Stimulated activated CD4-positive, alpha-beta T cell treated with anti-CD3 and anti-CD28 coated beads, Interleukin-1b, Interleukin-23, amount 100 ng/mL, for 4 hours (primary cell): ENCODE data around the gene OSBPL2.

ENCODE experiments used
- DNase-seq, 2 donors: peaks; one replicate each; pipeline ENCODE4 v3.0.0-alpha.2; 2020; ENCODE audit warnings: low read depth in 2 of 2

OSBPL2 gene

DNA sequence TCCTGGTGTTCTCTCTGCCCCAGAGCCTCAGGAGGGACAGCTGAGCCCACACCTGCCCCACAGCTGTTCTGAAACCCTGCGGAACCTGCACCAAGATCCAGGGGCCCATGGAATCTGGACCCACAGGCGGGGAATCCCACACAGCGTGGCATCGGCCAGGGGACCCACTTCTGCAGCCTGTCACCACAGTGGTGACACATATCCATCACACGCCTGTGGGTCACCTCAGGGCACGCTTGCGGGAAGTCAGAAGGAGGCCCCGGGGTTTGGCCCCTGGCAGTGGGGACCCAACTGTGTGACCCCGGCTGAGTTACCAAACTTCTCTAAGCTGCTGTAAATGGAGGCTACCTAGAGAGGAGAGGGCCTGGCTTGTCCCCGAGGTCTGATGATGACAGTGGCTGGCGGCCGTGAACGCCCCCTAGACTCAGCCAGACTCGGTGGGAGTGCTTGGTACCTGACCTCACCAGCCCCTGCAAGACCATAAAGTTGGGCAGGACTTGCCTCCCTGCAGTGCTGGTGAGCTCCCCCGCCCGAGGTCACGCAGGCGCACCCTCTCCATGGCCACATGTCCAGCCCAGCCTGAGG lies 16.0 kb upstream of the OSBPL2 start:
- no peak for DNase-seq

- DNase-seq, result no peak
Measured at GRCh38 chr20:62222972-62223371, 15.3 kb upstream of the OSBPL2 start.

GRCh38 chr20:62223571-62223970 lies 14.8 kb upstream of the OSBPL2 start:
- DNase-seq, result no peak

DNA sequence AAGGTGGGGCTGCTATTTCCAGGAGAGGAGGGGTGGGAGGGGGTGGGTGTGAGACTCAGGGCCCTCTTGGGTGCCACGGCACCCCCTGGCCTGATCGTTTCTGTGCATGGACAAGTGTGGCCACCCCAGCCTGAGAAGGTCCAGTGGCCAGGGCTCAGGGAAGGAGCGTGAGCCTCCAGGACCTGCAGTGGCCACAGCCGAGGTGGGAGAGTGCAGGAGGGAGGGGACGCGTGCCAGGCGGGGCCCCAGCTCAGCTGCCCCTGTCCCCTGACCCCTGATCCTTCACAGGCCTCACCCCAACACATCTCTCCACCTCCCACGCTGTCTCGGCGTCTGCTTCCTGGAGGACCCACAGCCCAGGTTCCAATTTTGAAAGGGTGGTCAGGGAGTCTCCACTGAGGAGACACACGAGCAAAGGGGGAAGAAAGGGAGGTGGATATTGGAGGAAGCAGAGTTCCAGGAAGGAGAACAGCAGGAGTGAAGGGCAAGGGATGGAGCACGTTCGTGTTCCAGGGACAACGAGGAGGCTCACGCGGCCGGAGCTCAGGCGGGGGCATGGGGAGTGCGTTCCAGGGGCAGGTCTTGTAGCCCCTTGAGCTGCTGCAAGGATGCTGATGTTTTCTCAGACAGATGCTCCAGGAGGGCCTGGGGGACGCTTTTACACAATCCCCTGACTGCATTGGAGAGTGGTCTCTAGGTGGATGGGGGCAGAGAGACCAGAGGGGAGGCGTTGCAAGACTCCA lies 14.0 kb upstream of the OSBPL2 start:
- DNase-seq, result no peak

DNA sequence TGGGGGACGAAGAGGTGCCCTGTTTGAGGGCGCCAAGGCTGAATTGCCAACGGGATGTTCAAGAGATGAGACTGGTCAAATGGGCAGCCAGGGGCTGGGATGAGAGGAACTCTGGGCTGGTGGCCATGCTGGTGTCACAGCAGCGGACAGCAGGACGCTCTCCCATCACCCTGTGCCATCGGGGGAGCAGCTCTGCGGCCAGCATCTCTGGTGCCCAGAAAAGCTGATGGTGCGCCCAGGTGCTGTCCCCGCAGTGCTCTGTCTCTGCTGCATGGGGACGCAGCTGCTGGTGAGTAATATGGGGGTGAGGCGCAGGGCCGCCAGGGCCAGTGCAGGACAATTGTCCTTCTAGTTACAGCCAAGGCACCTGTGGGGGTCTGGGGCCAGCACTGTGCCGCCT lies 13.3 kb upstream of the OSBPL2 start:
- no peak for DNase-seq

GRCh38 chr20:62225820-62226635 lies 12.3 kb upstream of the OSBPL2 start:
- DNase-seq, result no peak

- no peak for DNase-seq
Measured at GRCh38 chr20:62226707-62227590, 11.4 kb upstream of the OSBPL2 start.

DNA sequence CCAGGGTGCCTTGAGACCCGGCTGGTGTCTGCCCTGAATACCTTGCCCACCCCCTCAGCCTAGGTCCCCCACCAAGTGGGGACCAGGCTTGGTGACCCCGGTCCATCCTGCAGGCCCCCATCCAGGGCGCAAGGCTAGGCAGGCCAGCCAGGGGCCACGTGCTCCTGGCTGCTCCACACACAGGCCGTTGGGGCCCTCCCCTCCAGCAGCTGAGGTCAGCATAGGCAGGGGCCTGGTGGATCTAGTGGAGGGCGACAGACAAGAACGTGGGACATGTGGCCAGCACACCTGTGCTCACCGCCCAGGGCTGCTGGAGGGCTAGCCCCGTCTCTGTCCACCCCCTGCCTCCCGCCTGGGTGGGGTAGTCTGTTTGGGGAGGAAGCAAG lies 10.7 kb upstream of the OSBPL2 start:
- DNase-seq, result no peak

DNA sequence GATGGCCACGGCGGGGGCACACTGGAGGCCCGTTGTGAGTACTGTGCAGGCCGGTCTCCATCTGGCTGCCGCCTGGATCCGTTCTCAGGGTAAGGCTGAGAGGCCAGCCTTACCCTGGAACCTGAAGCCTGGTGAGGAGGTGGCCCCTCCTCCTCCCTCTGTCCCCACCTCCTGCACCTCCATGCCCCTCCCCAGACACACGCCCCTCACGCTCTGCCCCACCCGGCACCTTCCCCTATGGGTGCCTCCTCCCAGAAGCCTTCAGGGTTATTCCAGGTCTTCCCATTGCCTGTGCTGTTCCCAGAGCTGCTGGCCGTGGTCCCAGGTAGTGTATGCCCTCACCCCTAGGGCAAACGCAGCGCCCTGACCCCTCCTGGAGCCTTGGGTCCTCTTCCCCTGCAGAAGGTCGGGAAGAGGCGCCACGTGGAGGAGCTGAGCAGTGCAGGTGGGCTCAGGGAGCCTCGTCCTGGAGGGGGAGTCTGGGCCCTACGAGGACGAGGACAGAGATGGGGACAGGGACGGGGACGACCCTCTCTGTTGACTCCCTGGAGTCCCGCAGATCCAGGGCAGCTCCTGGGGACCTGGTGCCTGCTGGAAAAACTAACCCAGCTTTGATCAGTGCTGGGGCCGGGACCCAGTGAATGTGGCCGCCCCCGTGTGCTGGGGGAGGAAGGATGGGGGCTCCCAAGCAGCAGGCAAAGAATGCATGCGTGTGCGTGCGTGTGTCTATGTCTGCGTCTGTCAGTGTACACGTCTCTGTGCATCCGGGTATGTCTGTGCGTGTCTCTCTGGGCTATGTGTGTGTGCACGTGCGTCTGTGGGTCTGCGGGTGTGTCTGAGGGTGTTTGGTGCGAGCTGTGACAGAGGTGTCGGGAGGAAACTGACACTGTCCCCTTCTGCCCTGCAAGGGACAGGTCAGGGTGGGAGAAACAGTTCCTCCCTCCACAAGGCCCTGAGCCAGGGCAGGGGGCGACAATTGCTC lies 10.1 kb upstream of the OSBPL2 start:
- no peak for DNase-seq

DNA sequence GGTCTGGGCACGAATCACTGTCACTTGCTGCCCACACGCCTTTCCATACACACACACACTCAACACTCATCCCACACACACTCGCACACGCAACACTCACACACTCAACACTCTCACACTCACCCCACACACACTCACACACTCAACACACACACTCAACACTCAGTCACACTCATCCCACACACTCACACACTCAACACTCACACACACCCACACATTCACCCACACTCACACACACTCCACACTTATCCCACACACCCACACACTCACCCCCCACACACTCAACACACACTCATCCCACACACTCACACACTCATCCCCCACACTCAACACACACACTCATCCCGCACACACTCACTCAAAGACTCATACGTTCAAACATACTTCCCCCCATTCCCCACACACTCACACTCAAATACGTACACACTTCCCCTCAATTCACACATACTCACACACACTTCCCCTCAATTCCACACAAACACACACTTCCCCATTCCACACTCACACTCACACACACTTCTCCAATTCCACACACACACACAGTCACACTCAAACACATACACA lies 9.3 kb upstream of the OSBPL2 start:
- no peak for DNase-seq

DNA sequence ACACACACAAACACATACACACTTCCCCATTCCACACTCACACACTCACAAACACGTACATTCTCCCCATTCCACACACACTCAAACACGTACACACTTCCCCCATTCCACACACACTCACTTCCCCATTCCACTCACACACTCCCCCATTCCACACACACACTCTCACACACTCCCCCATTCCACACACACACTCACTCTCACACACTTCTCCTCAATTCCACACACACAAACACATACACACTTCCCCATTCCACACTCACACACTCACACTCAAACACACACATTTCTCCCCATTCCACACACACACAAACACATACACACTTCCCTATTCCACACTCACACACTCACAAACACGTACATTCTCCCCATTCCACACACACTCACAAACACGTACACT lies 8.7 kb upstream of the OSBPL2 start:
- DNase-seq, result no peak

DNA sequence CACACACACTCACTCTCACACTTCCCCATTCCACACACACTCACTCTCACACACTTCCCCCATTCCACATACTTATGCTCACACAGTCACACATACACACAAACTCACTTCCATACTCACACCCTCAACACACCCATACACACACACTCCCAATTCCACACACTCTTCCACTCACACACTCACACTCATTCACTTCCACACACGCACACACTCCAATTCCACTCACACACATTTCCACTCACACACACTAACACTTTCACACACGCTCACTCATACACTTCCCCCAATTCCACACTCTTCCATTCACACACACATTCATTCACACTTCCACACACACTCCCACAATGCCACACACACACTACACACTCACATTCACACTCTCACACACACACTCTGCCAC lies 8.0 kb upstream of the OSBPL2 start:
- no peak for DNase-seq

- DNase-seq, result no peak
Measured at GRCh38 chr20:62230696-62231095, 7.6 kb upstream of the OSBPL2 start.

DNA sequence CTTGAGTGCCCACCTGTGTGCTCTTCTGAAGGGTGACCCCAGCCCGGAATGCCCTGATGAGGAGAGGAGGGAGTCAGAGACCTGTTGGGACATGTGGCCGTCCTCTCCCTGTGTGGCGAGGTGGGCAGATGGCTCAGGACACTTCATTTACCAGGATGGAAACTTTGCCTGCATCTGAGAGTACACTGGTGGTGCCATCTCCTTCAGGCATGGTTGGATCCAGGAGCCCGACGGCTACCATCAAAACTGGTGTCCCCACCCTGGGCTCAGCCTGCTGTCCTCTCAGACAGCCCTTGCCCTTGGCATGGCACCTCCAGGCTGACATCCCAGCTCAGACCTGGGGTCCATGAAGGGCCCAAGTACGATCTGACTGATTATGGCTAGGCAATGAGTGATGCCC lies 7.0 kb upstream of the OSBPL2 start:
- DNase-seq, result no peak

DNA sequence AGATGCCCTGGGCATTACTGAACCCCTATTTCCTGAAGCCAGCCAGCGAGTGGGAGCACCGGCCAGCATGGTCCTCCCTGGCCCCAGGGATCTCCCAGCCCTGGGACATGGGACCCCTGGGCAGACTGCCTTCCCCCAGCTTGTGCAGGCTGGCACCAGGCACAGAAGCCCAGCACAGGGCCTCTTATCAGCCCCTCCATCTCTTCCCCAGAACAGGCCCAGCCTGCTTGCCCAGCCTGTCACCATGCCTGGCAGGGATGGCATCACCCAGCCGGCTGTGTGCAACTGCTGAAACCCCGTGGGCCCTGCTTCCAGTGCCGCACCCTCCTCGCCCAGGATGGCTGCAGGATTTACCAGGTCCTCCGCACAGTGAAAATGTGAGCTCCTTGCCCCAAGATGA lies 6.1 kb upstream of the OSBPL2 start:
- DNase-seq, result no peak

- DNase-seq, result no peak
Measured at GRCh38 chr20:62232770-62233645, 5.3 kb upstream of the OSBPL2 start.

- no peak for DNase-seq
Measured at GRCh38 chr20:62233684-62234083, 4.6 kb upstream of the OSBPL2 start.

- no peak for DNase-seq
Measured at GRCh38 chr20:62234339-62234738, 4.0 kb upstream of the OSBPL2 start.

- DNase-seq, result no peak
Measured at GRCh38 chr20:62235001-62235776, 3.1 kb upstream of the OSBPL2 start.
